SK-N-SH (cell line): ENCODE measurements around the gene TUBA3E. TPM values are rescaled to one million over a fixed set of nuclear protein-coding genes. Genes with fewer than 3 reads are reported as not detected.
"Not testable (repeated sequence)": the region's sequence is repeated elsewhere in the genome, so short reads cannot be mapped to it uniquely, and the experiment has no call there.

Experiments used
- CTCF ChIA-PET: fragments of 300-600, 350-600 bp; formaldehyde crosslinking; extraction: SDS; loops from one replicate; lab custom pipeline; 2021; lab: Yijun Ruan, JAX
- POLR2A ChIA-PET: fragments of 350-600 bp; sonication (Branson Sonifier 250); formaldehyde crosslinking; extraction: SDS; loops from one replicate; lab custom pipeline; 2020; ENCODE audit warnings: antibody characterized with exemption, inconsistent platforms; lab: Yijun Ruan, JAX
- DNase-seq: peaks from one replicate; pipeline ENCODE4 v3.0.0; 2012
- H2AFZ ChIP-seq: fragments of 200-600 bp; sonication (generic); 2 replicates; pipeline ENCODE4 v1.8.1; 2016; ENCODE audit warnings: antibody characterized with exemption, mild to moderate bottlenecking, low read depth
- H3F3A ChIP-seq: fragments of 200-600 bp; sonication (generic); replicated peaks from 2 replicates; pipeline ENCODE3; 2016; ENCODE audit warnings: antibody characterized with exemption, mild to moderate bottlenecking; ENCODE audit not compliant: insufficient read depth
- H3K27ac ChIP-seq, 2 experiments: fragments of 200-500 bp in 1 of 2; fragments of 200-600 bp in 1 of 2; sonication (Bioruptor generic) in 1 of 2; sonication (generic), shearing (Covaris generic) in 1 of 2; 2 replicates each; pipeline versions ENCODE4 v1.5.1 to v1.6.1; 2014 to 2016; ENCODE audit warnings: low read depth in 2 of 2, inconsistent platforms in 1 of 2, low read length in 1 of 2, mild to moderate bottlenecking in 1 of 2, mixed read lengths in 1 of 2
- H3K27me3 ChIP-seq: fragments of 200-600 bp; sonication (generic), shearing (Covaris generic); 2 replicates; pipeline ENCODE4 v1.6.1; 2016; ENCODE audit warnings: mixed run types; ENCODE audit not compliant: insufficient read depth
- H3K36me3 ChIP-seq, 2 experiments: fragments of 200-500 bp in 1 of 2; fragments of 200-600 bp in 1 of 2; sonication (Bioruptor generic) in 1 of 2; sonication (generic) in 1 of 2; replicated peaks in 1 of 2; 2 replicates each; pipeline versions ENCODE3 to v1.5.1; 2014 to 2016; ENCODE audit warnings: low read length in 1 of 2, mild to moderate bottlenecking in 1 of 2; ENCODE audit not compliant: insufficient read depth in 2 of 2, control insufficient read depth in 1 of 2
- H3K4me1 ChIP-seq, 2 experiments: fragments of 200-500 bp in 1 of 2; fragments of 200-600 bp in 1 of 2; sonication (Bioruptor generic) in 1 of 2; sonication (generic), shearing (Covaris generic) in 1 of 2; 2 replicates each; pipeline versions ENCODE4 v1.5.1 to v1.6.1; 2014 to 2016; ENCODE audit warnings: low read depth in 1 of 2, low read length in 1 of 2, mixed run types in 1 of 2; ENCODE audit not compliant: insufficient read depth in 2 of 2, control insufficient read depth in 1 of 2
- H3K4me2 ChIP-seq: fragments of 200-600 bp; sonication (generic), shearing (Covaris generic); 2 replicates; pipeline ENCODE4 v1.6.1; 2017; ENCODE audit warnings: mixed run types
- H3K4me3 ChIP-seq, 2 experiments: fragments of 200-500 bp in 1 of 2; fragments of 200-600 bp in 1 of 2; sonication (Bioruptor generic) in 1 of 2; sonication (generic), shearing (Covaris generic) in 1 of 2; 2 replicates each; pipeline versions ENCODE4 v1.5.1 to v1.8.1; 2014 to 2016; ENCODE audit warnings: low read depth in 2 of 2, inconsistent platforms in 1 of 2, low read length in 1 of 2, mild to moderate bottlenecking in 1 of 2, mixed read lengths in 1 of 2, moderate library complexity in 1 of 2
- H3K79me2 ChIP-seq: fragments of 200-600 bp; sonication (generic); 2 replicates; pipeline ENCODE4 v1.8.1; 2017; ENCODE audit warnings: mild to moderate bottlenecking; ENCODE audit not compliant: insufficient read depth
- H3K9ac ChIP-seq: fragments of 200-600 bp; sonication (generic); 2 replicates; pipeline ENCODE4 v1.6.1; 2017; ENCODE audit warnings: mixed run types
- H3K9me2 ChIP-seq: fragments of 200-600 bp; sonication (generic); 2 replicates; pipeline ENCODE4 v1.6.1; 2017; ENCODE audit warnings: mixed run types
- H3K9me3 ChIP-seq: fragments of 200-600 bp; sonication (generic); 2 replicates; pipeline ENCODE4 v1.6.1; 2017; ENCODE audit warnings: mixed run types, mild to moderate bottlenecking, moderate library complexity
- H4K20me1 ChIP-seq: fragments of 200-600 bp; sonication (generic); 2 replicates; pipeline ENCODE4 v1.6.1; 2017; ENCODE audit warnings: mild to moderate bottlenecking, mixed run types; ENCODE audit not compliant: insufficient read depth
- CHD2 ChIP-seq: fragments of 150-350 bp; IDR thresholded peaks from 2 replicates; pipeline ENCODE4 v1.6.1; 2018; ENCODE audit warnings: low read length; ENCODE audit not compliant: partially characterized antibody
- ELF1 ChIP-seq: IDR thresholded peaks from 2 replicates; pipeline ENCODE4 v1.4.0; 2012
- EP300 ChIP-seq, 2 experiments: IDR thresholded peaks; 2 replicates each; pipeline versions ENCODE4 v1.4.0 to v1.6.1; 2012; ENCODE audit warnings: borderline replicate concordance in 1 of 2, low read depth in 1 of 2, low read length in 1 of 2
- EZH2phosphoT487 ChIP-seq: fragments of 200-600 bp; sonication (generic); IDR thresholded peaks from 2 replicates; pipeline ENCODE4 v1.6.1; 2017; ENCODE audit warnings: low read depth, mixed run types, mild to moderate bottlenecking, antibody characterized with exemption, moderate library complexity, borderline replicate concordance
- FOSL2 ChIP-seq: IDR thresholded peaks from 2 replicates; pipeline ENCODE4 v1.4.0; 2012; ENCODE audit warnings: low read depth, mild to moderate bottlenecking, moderate library complexity, borderline replicate concordance
- FOXM1 ChIP-seq: IDR thresholded peaks from 2 replicates; pipeline ENCODE4 v1.4.0; 2012; ENCODE audit warnings: low read depth, mild to moderate bottlenecking
- JUND ChIP-seq: IDR thresholded peaks from 2 replicates; pipeline ENCODE4 v1.4.0; 2012
- NFIC ChIP-seq: IDR thresholded peaks from 2 replicates; pipeline ENCODE4 v1.4.0; 2012; ENCODE audit warnings: borderline replicate concordance
- NRF1 ChIP-seq: IDR thresholded peaks from 2 replicates; pipeline ENCODE4 v1.6.1; 2012; ENCODE audit warnings: low read depth, mild to moderate bottlenecking, low read length
- PBX3 ChIP-seq: IDR thresholded peaks from 2 replicates; pipeline ENCODE4; 2012
- RAD21 ChIP-seq: IDR thresholded peaks from 2 replicates; pipeline ENCODE4 v1.6.1; 2012; ENCODE audit warnings: mild to moderate bottlenecking, low read length
- REST ChIP-seq: IDR thresholded peaks from 2 replicates; pipeline ENCODE4 v1.6.1; 2012; ENCODE audit warnings: mild to moderate bottlenecking, low read depth, low read length, moderate library complexity
- RFX5 ChIP-seq: IDR thresholded peaks from 2 replicates; pipeline ENCODE4 v1.6.1; 2012; ENCODE audit warnings: mild to moderate bottlenecking, improper control_type of control experiment, low read length
- SIN3A ChIP-seq: IDR thresholded peaks from 2 replicates; pipeline ENCODE4 v1.6.1; 2012; ENCODE audit warnings: low read depth, mild to moderate bottlenecking, low read length, moderate library complexity, borderline replicate concordance
- YY1 ChIP-seq: IDR thresholded peaks from 2 replicates; pipeline ENCODE4 v1.4.0; 2012; ENCODE audit warnings: low read depth, mild to moderate bottlenecking
- WGBS: methylation state at CpG from one replicate; pipeline ENCODE4 v1.1.6; 2017; ENCODE audit warnings: low lambda C conversion rate; 5-methylcytosine and 5-hydroxymethylcytosine counted together
- polyA plus RNA-seq, 3 experiments: library from polyadenylated mRNA; depleted of rRNA; stranded (reverse); fragments of >200 nt; gene quantifications; 2 replicates each; pipeline ENCODE4 v1.2.3, GENCODE V29; 2012

The TUBA3E gene
- polyA plus RNA-seq, 1 of the 3 experiments (the other 2 are of a cell fraction): not detected

DNA sequence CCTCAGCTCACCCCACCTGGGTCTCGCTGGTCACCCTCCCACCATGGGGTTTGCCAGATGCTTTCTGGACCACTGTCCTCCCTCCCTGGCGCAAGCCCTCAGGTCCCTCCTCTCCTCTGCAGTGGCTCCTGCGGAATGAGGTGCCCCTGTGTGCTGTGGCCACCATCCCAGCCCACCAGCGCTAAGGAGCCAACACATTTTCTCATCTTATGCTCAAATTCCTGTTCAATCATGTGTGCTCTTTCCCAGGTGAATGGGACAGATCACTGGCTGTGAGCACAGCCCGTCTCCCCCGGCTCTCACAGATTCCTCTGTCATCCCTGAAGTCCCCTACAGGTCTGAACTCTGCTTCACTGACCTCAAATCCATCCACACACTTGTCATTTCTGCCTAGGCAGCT, 38.1 kb downstream of the TUBA3E start:
- no peaks in the 10 kb centered on the region for H3K9me3 ChIP-seq
- H3K9ac ChIP-seq: no peak overlapping the region
- WGBS: 92% methylated on average over 6 of the region's 6 CpGs
- no peak for DNase-seq
- H3K36me3 ChIP-seq: peaks cover 4 to 26% of the 10 kb centered on the region in 2 experiments
- H3K4me3 ChIP-seq: no peak overlapping the region
- ChIA-PET CTCF (interaction anchor here (1.6 kb wide), 1 partner anchor 174 kb away, joined by 4 read pairs; no protein-coding TSS in a partner anchor), POLR2A (no interaction called here)
- no peaks in the 10 kb centered on the region for H3K9me2 ChIP-seq
- TF ChIP-seq EP300 (IDR thresholded peaks at IDR 0.05; ENCODE audit: borderline replicate concordance in 1 of 2, low read depth in 1 of 2, low read length in 1 of 2): no peak
- no peak for TF ChIP-seq FOSL2
- TF ChIP-seq NFIC: no peak
- TF ChIP-seq SIN3A: no peak
- TF ChIP-seq JUND: no peak
- TF ChIP-seq RFX5: no peak
- no peak for TF ChIP-seq RAD21
- no peak for TF ChIP-seq CHD2
- no peak for TF ChIP-seq FOXM1
- TF ChIP-seq ELF1: no peak
- TF ChIP-seq PBX3: no peak
- no peak for TF ChIP-seq YY1
- no peak for TF ChIP-seq EZH2phosphoT487
- TF ChIP-seq REST: no peak
- no peak for TF ChIP-seq NRF1
- peaks cover 0 to 21% of the 10 kb centered on the region in 2 experiments; a peak in 1 of 4 replicates for H3K4me1 ChIP-seq
- H3K4me2 ChIP-seq: no peak overlapping the region
- H3F3A ChIP-seq: no peaks in the 10 kb centered on the region
- H3K27me3 ChIP-seq: no peaks in the 10 kb centered on the region
- no peak overlapping the region for H2AFZ ChIP-seq
- no peak overlapping the region for H3K27ac ChIP-seq
- no peaks in the 10 kb centered on the region for H4K20me1 ChIP-seq
- no peaks in the 10 kb centered on the region for H3K79me2 ChIP-seq

GRCh38 chr2:130159376-130159775, 38.9 kb downstream of the TUBA3E start:
- DNase-seq, POLR2A ChIA-PET, H3K27ac ChIP-seq, H3K79me2 ChIP-seq, H3K9ac ChIP-seq, H4K20me1 ChIP-seq, H3K9me2 ChIP-seq, H3K9me3 ChIP-seq, H3K4me2 ChIP-seq, H2AFZ ChIP-seq, H3K4me3 ChIP-seq, H3K27me3 ChIP-seq, H3F3A ChIP-seq: not testable (repeated sequence)
- CTCF ChIA-PET: interaction anchor here (1.6 kb wide), 1 partner anchor 175 kb away, joined by 4 read pairs; no protein-coding TSS in a partner anchor
- peaks cover 4 to 28% of the 10 kb centered on the region in 2 experiments for H3K36me3 ChIP-seq
- 98% methylated on average over 4 of the region's 4 CpGs for WGBS
- peaks cover 0 to 21% of the 10 kb centered on the region in 2 experiments; a peak in 1 of 4 replicates for H3K4me1 ChIP-seq
